Measurements from ENCODE around the gene MIB2. TPM values are rescaled to one million over a fixed set of nuclear protein-coding genes. Genes with fewer than 3 reads are reported as not detected.
"Not testable (repeated sequence)": the region's sequence is repeated elsewhere in the genome, so short reads cannot be mapped to it uniquely, and the experiment has no call there.

MIB2 gene
- total RNA-seq, 1 experiment from 2014 or later: 32.4 TPM

- no peaks in the 10 kb centered on the region for H3K27me3 Mint-ChIP-seq (ENCODE audit: insufficient read depth, unreplicated experiment)
- Histone ChIP-seq H3K9me3 (no peaks in the 10 kb centered on the region), H3K4me3 (ENCODE audit: low read depth, low read length) (no peak overlapping the region), H3K27me3 (replicated peaks; ENCODE audit: control insufficient read depth, insufficient read depth, low read length) (no peaks in the 10 kb centered on the region), H3K36me3 (ENCODE audit: control insufficient read depth, insufficient read depth, low read length) (peaks cover 1% of the 10 kb centered on the region; the same call in 1 of the 2 replicates), H3K4me1 (no peaks in the 10 kb centered on the region)
- ChIA-PET POLR2A (no interaction called here), CTCF (no interaction called here)
- intact Hi-C loops (cut with micrococcal nuclease; ENCODE audit: unreplicated experiment): no loop called here
- H3K9me3 Mint-ChIP-seq (ENCODE audit: unreplicated experiment): no peaks in the 10 kb centered on the region
- TF ChIP-seq, protein P1, sequence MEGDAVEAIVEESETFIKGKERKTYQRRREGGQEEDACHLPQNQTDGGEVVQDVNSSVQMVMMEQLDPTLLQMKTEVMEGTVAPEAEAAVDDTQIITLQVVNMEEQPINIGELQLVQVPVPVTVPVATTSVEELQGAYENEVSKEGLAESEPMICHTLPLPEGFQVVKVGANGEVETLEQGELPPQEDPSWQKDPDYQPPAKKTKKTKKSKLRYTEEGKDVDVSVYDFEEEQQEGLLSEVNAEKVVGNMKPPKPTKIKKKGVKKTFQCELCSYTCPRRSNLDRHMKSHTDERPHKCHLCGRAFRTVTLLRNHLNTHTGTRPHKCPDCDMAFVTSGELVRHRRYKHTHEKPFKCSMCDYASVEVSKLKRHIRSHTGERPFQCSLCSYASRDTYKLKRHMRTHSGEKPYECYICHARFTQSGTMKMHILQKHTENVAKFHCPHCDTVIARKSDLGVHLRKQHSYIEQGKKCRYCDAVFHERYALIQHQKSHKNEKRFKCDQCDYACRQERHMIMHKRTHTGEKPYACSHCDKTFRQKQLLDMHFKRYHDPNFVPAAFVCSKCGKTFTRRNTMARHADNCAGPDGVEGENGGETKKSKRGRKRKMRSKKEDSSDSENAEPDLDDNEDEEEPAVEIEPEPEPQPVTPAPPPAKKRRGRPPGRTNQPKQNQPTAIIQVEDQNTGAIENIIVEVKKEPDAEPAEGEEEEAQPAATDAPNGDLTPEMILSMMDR (IDR thresholded peaks at IDR 0.05; ENCODE audit: insufficient read depth in 1 of 2, low read depth in 1 of 2, low read length in 1 of 2, severe bottlenecking in 1 of 2, unreplicated experiment in 1 of 2): no peak
- DNase-seq: no peak
- no peak overlapping the region for H3K4me3 Mint-ChIP-seq (ENCODE audit: unreplicated experiment)
- BruUV-seq (replicated peaks): no TSS peak
- no peak overlapping the region for H3K27ac Mint-ChIP-seq (ENCODE audit: unreplicated experiment)
- peaks cover 13% of the 10 kb centered on the region for H3K36me3 Mint-ChIP-seq (ENCODE audit: insufficient read depth, unreplicated experiment)
- H3K4me1 Mint-ChIP-seq (ENCODE audit: low read depth, unreplicated experiment): no peaks in the 10 kb centered on the region
These were observed 57.1 kb downstream of the MIB2 start for GRCh38 chr1:1672181-1672965.

DNA sequence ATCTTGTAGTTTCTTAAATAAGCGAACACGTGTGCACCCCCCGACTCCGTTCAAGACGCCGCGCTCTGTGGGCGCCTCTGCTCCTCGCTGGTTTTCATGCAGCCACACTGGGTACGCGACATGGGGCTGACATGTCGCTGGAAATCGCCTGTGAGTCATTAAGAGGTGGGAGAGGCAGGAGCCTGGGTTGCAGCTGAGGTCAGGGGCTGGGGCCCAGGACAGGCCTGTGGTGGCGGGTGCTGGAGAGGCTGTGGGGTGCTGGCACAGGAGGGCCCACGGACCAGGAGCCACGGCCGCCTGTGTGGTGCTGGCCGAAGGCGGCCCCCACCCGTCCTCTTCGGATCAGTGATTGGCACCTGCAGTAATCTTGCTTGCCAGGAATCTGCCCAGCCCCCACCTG lies 59.5 kb downstream of the MIB2 start:
- H3K9me3 Mint-ChIP-seq (ENCODE audit: unreplicated experiment); BruUV-seq (replicated peaks): not testable (repeated sequence)

GRCh38 chr1:1675218-1675617 lies 59.9 kb downstream of the MIB2 start:
- H3K4me1 Mint-ChIP-seq (ENCODE audit: low read depth, unreplicated experiment); DNase-seq; H3K9me3 ChIP-seq; H3K27me3 Mint-ChIP-seq (ENCODE audit: insufficient read depth, unreplicated experiment); H3K4me3 ChIP-seq (ENCODE audit: low read depth, low read length); BruUV-seq (replicated peaks); H3K36me3 ChIP-seq (ENCODE audit: control insufficient read depth, insufficient read depth, low read length); H3K4me1 ChIP-seq; POLR2A ChIA-PET; H3K27me3 ChIP-seq (replicated peaks; ENCODE audit: control insufficient read depth, insufficient read depth, low read length); intact Hi-C loops (cut with micrococcal nuclease; ENCODE audit: unreplicated experiment); H3K9me3 Mint-ChIP-seq (ENCODE audit: unreplicated experiment); H3K4me3 Mint-ChIP-seq (ENCODE audit: unreplicated experiment); H3K27ac Mint-ChIP-seq (ENCODE audit: unreplicated experiment); CTCF ChIA-PET: not testable (repeated sequence)
- H3K36me3 Mint-ChIP-seq (ENCODE audit: insufficient read depth, unreplicated experiment): peaks cover 24% of the 10 kb centered on the region

More for the DNA sequence above, 59.5 kb downstream of the MIB2 start:
- DNase-seq; POLR2A ChIA-PET; H3K9me3 ChIP-seq; H3K4me1 ChIP-seq; intact Hi-C loops (cut with micrococcal nuclease; ENCODE audit: unreplicated experiment); H3K4me3 Mint-ChIP-seq (ENCODE audit: unreplicated experiment); H3K4me3 ChIP-seq (ENCODE audit: low read depth, low read length); H3K27me3 Mint-ChIP-seq (ENCODE audit: insufficient read depth, unreplicated experiment); CTCF ChIA-PET; H3K27me3 ChIP-seq (replicated peaks; ENCODE audit: control insufficient read depth, insufficient read depth, low read length); H3K36me3 ChIP-seq (ENCODE audit: control insufficient read depth, insufficient read depth, low read length); H3K27ac Mint-ChIP-seq (ENCODE audit: unreplicated experiment); H3K4me1 Mint-ChIP-seq (ENCODE audit: low read depth, unreplicated experiment): not testable (repeated sequence)
- H3K36me3 Mint-ChIP-seq (ENCODE audit: insufficient read depth, unreplicated experiment): peaks cover 24% of the 10 kb centered on the region

DNA sequence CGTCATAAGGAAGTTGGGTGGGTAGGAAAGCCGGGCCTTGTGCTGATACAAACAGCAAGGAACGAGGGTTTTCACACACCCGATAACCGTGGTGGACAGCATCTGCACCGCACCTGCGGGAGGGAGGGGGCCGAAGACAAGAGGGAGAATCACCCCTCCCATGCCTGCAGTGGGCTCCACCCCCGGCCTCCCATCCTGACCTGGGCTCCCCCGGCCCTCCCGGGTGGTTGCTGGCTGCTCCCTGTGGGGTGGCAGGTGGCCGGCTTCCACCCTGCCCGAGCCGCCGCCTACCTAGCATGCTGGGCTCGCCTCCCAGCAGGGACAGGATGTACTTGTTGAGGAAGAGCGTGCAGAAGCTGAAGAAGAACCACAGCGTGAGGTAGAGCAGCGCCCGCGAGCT lies 60.8 kb downstream of the MIB2 start:
- H3K36me3 ChIP-seq (ENCODE audit: control insufficient read depth, insufficient read depth, low read length); H3K9me3 ChIP-seq; H3K27ac Mint-ChIP-seq (ENCODE audit: unreplicated experiment); H3K4me3 ChIP-seq (ENCODE audit: low read depth, low read length); H3K27me3 Mint-ChIP-seq (ENCODE audit: insufficient read depth, unreplicated experiment); DNase-seq; H3K4me1 Mint-ChIP-seq (ENCODE audit: low read depth, unreplicated experiment); POLR2A ChIA-PET; H3K27me3 ChIP-seq (replicated peaks; ENCODE audit: control insufficient read depth, insufficient read depth, low read length); intact Hi-C loops (cut with micrococcal nuclease; ENCODE audit: unreplicated experiment); CTCF ChIA-PET; BruUV-seq (replicated peaks); H3K4me3 Mint-ChIP-seq (ENCODE audit: unreplicated experiment); H3K4me1 ChIP-seq; H3K9me3 Mint-ChIP-seq (ENCODE audit: unreplicated experiment): not testable (repeated sequence)
- peaks cover 18% of the 10 kb centered on the region for H3K36me3 Mint-ChIP-seq (ENCODE audit: insufficient read depth, unreplicated experiment)

Data from Caco-2 (cell line).